A549 (cell line): Measurements from ENCODE around the gene N4BP2L2. TPM values are rescaled to one million over a fixed set of nuclear protein-coding genes. Genes with fewer than 3 reads are reported as not detected.

ENCODE experiments used
- ATAC-seq, 2 experiments: fragments of 200-7000 bp in 1 of 2; fragments of >200 bp in 1 of 2; cut with Nextera tagmentation in 1 of 2; cut with Tn5 transposase in 1 of 2; 3 replicates each; pipeline versions ENCODE4 v1.8.0 to v1.9.1; 2018 to 2020; ENCODE audit warnings: mild to moderate bottlenecking in 1 of 2, moderate library complexity in 1 of 2
- CTCF ChIA-PET: fragments of 300-600 bp; sonication (Branson Sonifier 250); formaldehyde crosslinking; extraction: SDS; loops from one replicate; lab custom pipeline; 2021; ENCODE audit warnings: antibody characterized with exemption, inconsistent platforms; lab: Yijun Ruan, JAX
- POLR2A ChIA-PET: fragments of 350-600 bp; formaldehyde crosslinking; extraction: SDS; loops from one replicate; lab custom pipeline; 2021; ENCODE audit warnings: antibody characterized with exemption, inconsistent platforms; lab: Yijun Ruan, JAX
- DNase-seq, 2 experiments: peaks; one replicate each; pipeline versions ENCODE4 v3.0.0 to v3.0.0-alpha.2; 2011 to 2016; ENCODE audit warnings: low read depth in 1 of 2, low spot score in 1 of 2
- FAIRE-seq: peaks from 2 replicates; lab custom pipeline; 2011; peaks lifted over from hg19 to GRCh38; lab: Jason Lieb, UNC
- H3K27ac ChIP-seq, 2 experiments: fragments of >200 bp; sonication (Bioruptor Twin); formaldehyde crosslinking; 3 replicates each; pipeline ENCODE4 v1.5.1; 2016 to 2017
- H3K4me1 ChIP-seq: fragments of >200 bp; sonication (Bioruptor Twin); formaldehyde crosslinking; 3 replicates; pipeline ENCODE4 v1.6.1; 2016
- H3K4me2 ChIP-seq: fragments of >200 bp; sonication (Bioruptor Twin); formaldehyde crosslinking; 3 replicates; pipeline ENCODE4 v1.6.1; 2016
- H3K4me3 ChIP-seq: fragments of >200 bp; sonication (Bioruptor Twin); formaldehyde crosslinking; 3 replicates; pipeline ENCODE4 v1.5.1; 2016
- H3K9me3 ChIP-seq: fragments of >200 bp; sonication (Bioruptor Twin); formaldehyde crosslinking; 3 replicates; pipeline ENCODE4 v1.6.1; 2016
- BHLHE40 ChIP-seq: IDR thresholded peaks from 2 replicates; pipeline ENCODE4 v1.6.1; 2012; ENCODE audit warnings: low read depth, low read length, inconsistent platforms
- CBX2 ChIP-seq: fragments of 200-600 bp; sonication (generic); IDR thresholded peaks from 2 replicates; pipeline ENCODE4 v1.6.1; 2016; ENCODE audit warnings: low read depth, mild to moderate bottlenecking, borderline replicate concordance
- CHD4 ChIP-seq: fragments of 200-600 bp; sonication (generic); IDR thresholded peaks from 2 replicates; pipeline ENCODE4 v1.6.1; 2016; ENCODE audit warnings: antibody characterized with exemption, mild to moderate bottlenecking, borderline replicate concordance
- EHF ChIP-seq: fragments of 250-450 bp; sonication (Bioruptor Pico); IDR thresholded peaks from 2 replicates; pipeline ENCODE4 v1.5.0; 2020; ENCODE audit warnings: mild to moderate bottlenecking
- EP300 ChIP-seq, 2 experiments: fragments of >200 bp; sonication (Bioruptor Twin); formaldehyde crosslinking; IDR thresholded peaks; 2 replicates in 1 of 2; 3 replicates in 1 of 2; pipeline ENCODE4 v1.6.1; 2016 to 2017
- ESRRA ChIP-seq: fragments of 150-350 bp; IDR thresholded peaks from 2 replicates; pipeline ENCODE4 v1.6.1; 2014; ENCODE audit warnings: mild to moderate bottlenecking, low read length, borderline replicate concordance
- FOSL2 ChIP-seq, 2 experiments: fragments of 450-650 bp in 1 of 2; fragments of >200 bp in 1 of 2; sonication (Bioruptor Twin) in 1 of 2; formaldehyde crosslinking; IDR thresholded peaks; 2 replicates each; pipeline versions ENCODE4 v1.5.0 to v1.6.1; 2016 to 2020; ENCODE audit warnings: mild to moderate bottlenecking in 1 of 2, moderate library complexity in 1 of 2
- HDAC2 ChIP-seq: fragments of 200-600 bp; sonication (generic); IDR thresholded peaks from 2 replicates; pipeline ENCODE4 v1.6.1; 2016
- HOXB5 ChIP-seq: fragments of 250-450 bp; sonication (Bioruptor Pico); IDR thresholded peaks from 2 replicates; pipeline ENCODE4 v1.5.0; 2020; ENCODE audit warnings: mild to moderate bottlenecking, moderate library complexity
- JUN ChIP-seq, 2 experiments: fragments of >200 bp; sonication (Bioruptor Twin); formaldehyde crosslinking; IDR thresholded peaks; 2 replicates in 1 of 2; 3 replicates in 1 of 2; pipeline ENCODE4 v1.6.1; 2016 to 2017
- KDM5A ChIP-seq: fragments of 200-600 bp; sonication (generic); IDR thresholded peaks from 2 replicates; pipeline ENCODE4 v1.6.1; 2016; ENCODE audit warnings: antibody characterized with exemption, mild to moderate bottlenecking
- MAFK ChIP-seq: fragments of 450-650 bp; IDR thresholded peaks from 2 replicates; pipeline ENCODE4 v1.6.1; 2014; ENCODE audit not compliant: partially characterized antibody
- NFE2L2 ChIP-seq: fragments of 150-350 bp; conservative IDR thresholded peaks from 2 replicates; pipeline ENCODE4 v1.6.1; 2014; ENCODE audit warnings: low read length
- PHF8 ChIP-seq: fragments of 200-600 bp; sonication (generic); IDR thresholded peaks from 2 replicates; pipeline ENCODE4 v1.6.1; 2016; ENCODE audit warnings: low read depth, mild to moderate bottlenecking, antibody characterized with exemption, moderate library complexity, borderline replicate concordance
- POLR2A ChIP-seq: IDR thresholded peaks from 2 replicates; pipeline ENCODE4 v1.6.1; 2012; ENCODE audit warnings: mild to moderate bottlenecking, low read length
- POLR2AphosphoS2 ChIP-seq: conservative IDR thresholded peaks from 2 replicates; pipeline ENCODE4 v1.6.1; 2012; ENCODE audit warnings: low read length, improper control_type of control experiment, inconsistent platforms
- RAD21 ChIP-seq, 2 experiments: fragments of >200 bp in 1 of 2; sonication (Bioruptor Twin) in 1 of 2; formaldehyde crosslinking in 1 of 2; IDR thresholded peaks in 1 of 2; conservative IDR thresholded peaks in 1 of 2; 2 replicates in 1 of 2; 3 replicates in 1 of 2; pipeline ENCODE4 v1.6.1; 2012 to 2018; ENCODE audit warnings: inconsistent platforms in 1 of 2
- RARB ChIP-seq: fragments of 250-450 bp; sonication (Bioruptor Pico); IDR thresholded peaks from 2 replicates; pipeline ENCODE4 v1.8.0; 2021; ENCODE audit warnings: mild to moderate bottlenecking, moderate library complexity
- RCOR1 ChIP-seq: fragments of 150-350 bp; IDR thresholded peaks from 2 replicates; pipeline ENCODE4 v1.6.1; 2014; ENCODE audit warnings: antibody characterized with exemption, low read length, low read depth
- RFX5 ChIP-seq: fragments of 450-650 bp; IDR thresholded peaks from 2 replicates; pipeline ENCODE4 v1.7.1; 2014; ENCODE audit warnings: antibody characterized with exemption, mild to moderate bottlenecking, moderate library complexity
- SMC3 ChIP-seq: fragments of >200 bp; sonication (Bioruptor Twin); formaldehyde crosslinking; IDR thresholded peaks from 3 replicates; pipeline ENCODE4 v1.6.1; 2018; ENCODE audit warnings: inconsistent platforms
- ZFP36 ChIP-seq: fragments of 450-650 bp; IDR thresholded peaks from 2 replicates; pipeline ENCODE4 v1.6.1; 2014; ENCODE audit warnings: borderline replicate concordance; ENCODE audit not compliant: partially characterized antibody
- ZSCAN20 ChIP-seq: fragments of 250-450 bp; sonication (Bioruptor Pico); IDR thresholded peaks from 2 replicates; pipeline ENCODE4 v1.8.0; 2022; ENCODE audit warnings: mild to moderate bottlenecking, moderate library complexity
- WGBS: methylation state at CpG from one replicate; pipeline ENCODE4 v1.1.6; 2017; ENCODE audit errors: missing lambda C conversion rate; 5-methylcytosine and 5-hydroxymethylcytosine counted together
- polyA plus RNA-seq, 4 experiments: library from polyadenylated mRNA; depleted of rRNA in 3 of 4; stranded (reverse); fragments of >200 nt; fragmentation: RNase III in 1 of 4; extraction: RNeasy Plus Mini Kit Qiagen cat#74134 plus additional on column Dnase treatment in 1 of 4; gene quantifications; 2 replicates in 3 of 4; 3 replicates in 1 of 4; pipeline ENCODE4 v1.2.3, GENCODE V29; 2011 to 2017
- TF ChIP-seq, protein P1 (sequence below): IDR thresholded peaks from 2 replicates; pipeline ENCODE4 v1.6.1; 2012
- TF ChIP-seq, protein P2 (sequence below): IDR thresholded peaks from 2 replicates; pipeline ENCODE4 v1.6.1; 2012

N4BP2L2 gene
- polyA plus RNA-seq, 2 of the 4 experiments (the other 2 are of a cell fraction): 29.3 to 56.2 TPM

DNA sequence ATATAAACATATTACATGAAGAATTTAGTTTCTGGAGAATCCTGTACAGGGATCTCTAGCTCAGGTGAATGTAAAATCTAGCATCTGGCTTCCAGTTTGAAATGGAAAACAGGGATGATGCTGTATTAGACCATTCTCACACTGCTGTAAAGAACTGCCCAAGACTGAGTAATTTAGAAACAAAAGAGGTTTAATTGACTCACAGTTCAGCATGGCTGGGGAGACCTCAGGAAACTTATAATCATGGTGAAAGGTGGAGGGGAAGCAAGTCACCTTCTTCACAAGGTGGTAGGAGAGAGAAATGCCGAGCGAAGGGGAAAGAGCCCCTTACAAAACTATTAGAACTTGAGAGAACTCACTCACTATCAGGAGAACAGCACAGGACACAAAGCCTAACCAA is 17.0 kb upstream of the N4BP2L2 start:
- FAIRE-seq: no peak
- no peak for ATAC-seq
- ChIA-PET POLR2A (no interaction called here), CTCF (interaction anchor here (0.6 kb wide), 1 partner anchor 122 kb away, joined by 3 read pairs; no protein-coding TSS in a partner anchor)
- Histone ChIP-seq H3K27ac (no peak overlapping the region), H3K4me1 (no peaks in the 10 kb centered on the region), H3K4me2 (no peak overlapping the region), H3K9me3 (no peaks in the 10 kb centered on the region), H3K4me3 (no peak overlapping the region)
- WGBS: 97% methylated on average over 2 of the region's 2 CpGs
- TF ChIP-seq KDM5A (no peak), SMC3 (no peak), JUN (IDR thresholded peaks at IDR 0.05) (no peak)
- TF ChIP-seq, protein P1, sequence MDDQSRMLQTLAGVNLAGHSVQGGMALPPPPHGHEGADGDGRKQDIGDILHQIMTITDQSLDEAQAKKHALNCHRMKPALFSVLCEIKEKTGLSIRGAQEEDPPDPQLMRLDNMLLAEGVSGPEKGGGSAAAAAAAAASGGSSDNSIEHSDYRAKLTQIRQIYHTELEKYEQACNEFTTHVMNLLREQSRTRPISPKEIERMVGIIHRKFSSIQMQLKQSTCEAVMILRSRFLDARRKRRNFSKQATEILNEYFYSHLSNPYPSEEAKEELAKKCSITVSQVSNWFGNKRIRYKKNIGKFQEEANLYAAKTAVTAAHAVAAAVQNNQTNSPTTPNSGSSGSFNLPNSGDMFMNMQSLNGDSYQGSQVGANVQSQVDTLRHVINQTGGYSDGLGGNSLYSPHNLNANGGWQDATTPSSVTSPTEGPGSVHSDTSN: no peak
- DNase-seq: no peak

DNA sequence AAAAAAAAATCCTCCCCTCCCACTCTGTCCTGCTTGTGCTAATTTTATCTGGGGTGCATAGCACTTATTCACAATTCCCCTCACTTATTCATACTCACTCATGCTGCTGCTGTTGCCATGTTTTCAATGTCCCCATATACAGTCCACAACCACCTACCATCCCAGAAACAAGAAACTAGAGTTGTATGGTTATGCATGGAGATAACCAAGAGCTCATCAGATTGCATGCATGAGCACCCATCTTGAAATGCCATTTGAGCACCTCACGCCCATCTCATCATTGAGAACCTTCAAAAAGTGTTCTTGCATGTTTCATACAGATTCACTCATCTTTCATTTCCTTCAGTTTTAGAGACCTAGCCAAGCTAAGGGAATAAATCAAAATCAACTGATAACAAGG is 15.1 kb upstream of the N4BP2L2 start:
- Histone ChIP-seq H3K27ac (no peak overlapping the region), H3K4me3 (no peak overlapping the region), H3K9me3 (no peaks in the 10 kb centered on the region), H3K4me1 (no peaks in the 10 kb centered on the region), H3K4me2 (no peak overlapping the region)
- CTCF ChIA-PET: no interaction called here
- DNase-seq (no peak), ATAC-seq (no peak), FAIRE-seq (no peak)
- POLR2A ChIA-PET: no interaction called here
- WGBS: 25% methylated on average over 1 of the region's 1 CpG
- TF ChIP-seq HOXB5 (CRISPR knock-in tag) (no peak), SMC3 (no peak)

DNA sequence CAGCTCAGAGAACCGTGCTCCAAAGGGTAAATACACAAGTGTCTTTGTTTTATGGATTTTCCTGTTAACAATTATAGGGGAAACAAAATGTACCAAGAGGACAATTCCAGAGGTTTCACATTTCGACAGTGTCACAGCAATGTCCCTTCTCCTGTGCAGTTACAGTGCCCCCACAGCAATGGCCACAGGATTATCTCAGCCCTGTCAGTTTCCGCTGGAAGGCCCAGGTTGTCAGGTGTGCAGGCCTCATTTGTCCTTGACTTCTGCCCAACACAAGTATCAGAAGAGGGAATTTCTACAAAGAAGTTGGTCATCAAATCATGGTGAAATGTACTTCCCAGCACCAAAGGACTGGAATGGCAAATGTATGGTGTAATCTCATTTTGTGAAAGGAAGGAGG is 11.2 kb upstream of the N4BP2L2 start:
- no peak for FAIRE-seq
- Histone ChIP-seq H3K9me3 (no peaks in the 10 kb centered on the region), H3K4me2 (no peak overlapping the region), H3K27ac (no peak overlapping the region), H3K4me1 (no peaks in the 10 kb centered on the region), H3K4me3 (no peak overlapping the region)
- no peak for DNase-seq
- CTCF ChIA-PET: interaction anchor here (1.6 kb wide), 1 partner anchor 36 kb away, joined by 5 read pairs; the partner anchor contains the start of gene PDS5B
- WGBS: 54% methylated on average over 3 of the region's 3 CpGs
- ATAC-seq: no peak
- POLR2A ChIA-PET: no interaction called here
- TF ChIP-seq EHF (no peak), EP300 (IDR thresholded peaks at IDR 0.05) (no peak), SMC3 (no peak), CHD4 (no peak), ZFP36 (no peak), HDAC2 (no peak), RCOR1 (no peak), ZSCAN20 (no peak), POLR2AphosphoS2 (no peak), JUN (IDR thresholded peaks at IDR 0.05) (no peak), RARB (CRISPR knock-in tag) (no peak), ESRRA (no peak), NFE2L2 (no peak), MAFK (no peak), FOSL2 (IDR thresholded peaks at IDR 0.05) (no peak), FOSL2 (CRISPR knock-in tag; IDR thresholded peaks at IDR 0.05) (no peak), BHLHE40 (no peak), RFX5 (no peak), RAD21 (conservative IDR thresholded peaks at IDR 0.05 in 1 of 2, IDR thresholded peaks at IDR 0.05 in 1 of 2) (no peak), PHF8 (no peak), CBX2 (no peak)

DNA sequence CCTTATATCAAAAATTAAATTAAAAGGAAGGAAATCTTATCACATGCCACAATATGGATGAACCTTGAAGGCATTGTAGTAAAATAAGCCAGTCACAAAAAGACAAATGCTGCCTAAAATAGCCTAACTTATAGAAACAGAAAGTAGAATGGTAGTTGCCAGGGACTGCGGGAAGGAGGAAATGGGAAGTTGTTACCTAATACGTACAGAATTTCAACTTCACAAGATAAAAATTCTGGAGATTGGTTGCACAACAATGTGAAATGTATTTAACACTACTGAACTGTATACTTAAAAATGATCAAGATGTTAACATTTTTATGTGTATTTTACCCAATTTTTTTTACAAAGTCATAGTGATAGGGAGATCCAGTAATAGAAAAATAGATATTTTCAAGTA is 10.2 kb upstream of the N4BP2L2 start:
- ATAC-seq (no peak), FAIRE-seq (no peak), DNase-seq (no peak)
- TF ChIP-seq, protein P2, sequence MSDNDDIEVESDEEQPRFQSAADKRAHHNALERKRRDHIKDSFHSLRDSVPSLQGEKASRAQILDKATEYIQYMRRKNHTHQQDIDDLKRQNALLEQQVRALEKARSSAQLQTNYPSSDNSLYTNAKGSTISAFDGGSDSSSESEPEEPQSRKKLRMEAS: no peak
- no peak for TF ChIP-seq POLR2A
- no peak for TF ChIP-seq RAD21 (conservative IDR thresholded peaks at IDR 0.05 in 1 of 2, IDR thresholded peaks at IDR 0.05 in 1 of 2)
- no peak overlapping the region for H3K4me2 ChIP-seq
- no peaks in the 10 kb centered on the region for H3K4me1 ChIP-seq
- no peak overlapping the region for H3K4me3 ChIP-seq
- H3K27ac ChIP-seq: no peak overlapping the region
- CTCF ChIA-PET: interaction anchor here (1.6 kb wide), 1 partner anchor 37 kb away, joined by 5 read pairs; the partner anchor contains the start of gene PDS5B
- POLR2A ChIA-PET: no interaction called here
- 88% methylated on average over 2 of the region's 2 CpGs for WGBS
- H3K9me3 ChIP-seq: no peaks in the 10 kb centered on the region
